H9 (cell line): ENCODE data around the gene KCMF1. TPM values are rescaled to one million over a fixed set of nuclear protein-coding genes. Genes with fewer than 3 reads are reported as not detected.

ENCODE experiments used
- DNase-seq: peaks from one replicate; pipeline ENCODE4 v3.0.0-alpha.2; 2017
- H2AFZ ChIP-seq: one replicate; pipeline ENCODE4 v1.6.1; 2013; ENCODE audit warnings: mild to moderate bottlenecking, low read length, control low read depth, moderate library complexity
- H2AK5ac ChIP-seq: 2 replicates; pipeline ENCODE4 v1.6.1; 2013; ENCODE audit warnings: low read length, control low read depth, mixed read lengths; ENCODE audit not compliant: insufficient read length
- H2BK120ac ChIP-seq: one replicate; pipeline ENCODE4 v1.6.1; 2013; ENCODE audit warnings: low read depth, mild to moderate bottlenecking, low read length, control low read depth, inconsistent platforms; ENCODE audit not compliant: poor library complexity, severe bottlenecking
- H2BK12ac ChIP-seq: 2 replicates; pipeline ENCODE4 v1.6.1; 2013; ENCODE audit warnings: low read length, control low read depth, mixed read lengths, low read depth; ENCODE audit not compliant: insufficient read length
- H2BK15ac ChIP-seq: 2 replicates; pipeline ENCODE4 v1.6.1; 2013; ENCODE audit warnings: low read depth, low read length, control low read depth
- H2BK20ac ChIP-seq: one replicate; pipeline ENCODE4 v1.6.1; 2013; ENCODE audit warnings: low read depth, mild to moderate bottlenecking, low read length, control low read depth, inconsistent platforms; ENCODE audit not compliant: poor library complexity, severe bottlenecking
- H2BK5ac ChIP-seq: 2 replicates; pipeline ENCODE4 v1.6.1; 2013; ENCODE audit warnings: low read length, control low read depth, mixed read lengths; ENCODE audit not compliant: insufficient read length
- H3K14ac ChIP-seq: 2 replicates; pipeline ENCODE4 v1.6.1; 2013; ENCODE audit warnings: low read length, control low read depth; ENCODE audit not compliant: insufficient read depth
- H3K18ac ChIP-seq: 2 replicates; pipeline ENCODE4 v1.6.1; 2013; ENCODE audit warnings: low read depth, mild to moderate bottlenecking, mixed read lengths, low read length, control low read depth; ENCODE audit not compliant: insufficient read length
- H3K23ac ChIP-seq: 2 replicates; pipeline ENCODE4 v1.6.1; 2013; ENCODE audit warnings: low read length, control low read depth, mixed read lengths, low read depth; ENCODE audit not compliant: insufficient read length
- H3K23me2 ChIP-seq: 2 replicates; pipeline ENCODE4 v1.6.1; 2013; ENCODE audit warnings: low read depth, mild to moderate bottlenecking, mixed read lengths, low read length, control low read depth; ENCODE audit not compliant: insufficient read length, poor library complexity, severe bottlenecking
- H3K27ac ChIP-seq: 2 replicates; pipeline ENCODE4 v1.5.1; 2013; ENCODE audit warnings: low read length, control low read depth, mixed read lengths, low read depth; ENCODE audit not compliant: insufficient read length
- H3K27me3 ChIP-seq: 2 replicates; pipeline ENCODE4 v1.6.1; 2013; ENCODE audit warnings: low read length, control low read depth, inconsistent platforms; ENCODE audit not compliant: insufficient read depth
- H3K4ac ChIP-seq: 2 replicates; pipeline ENCODE4 v1.6.1; 2013; ENCODE audit warnings: low read depth, mild to moderate bottlenecking, control low read depth, inconsistent platforms, low read length, moderate library complexity
- H3K4me1 ChIP-seq: 2 replicates; pipeline ENCODE4 v1.6.1; 2013; ENCODE audit warnings: low read length, control low read depth, inconsistent platforms; ENCODE audit not compliant: insufficient read depth
- H3K4me2 ChIP-seq: 2 replicates; pipeline ENCODE4 v1.6.1; 2013; ENCODE audit warnings: low read length, control low read depth, mixed read lengths; ENCODE audit not compliant: insufficient read length, insufficient read depth
- H3K56ac ChIP-seq: 2 replicates; pipeline ENCODE4 v1.6.1; 2013; ENCODE audit warnings: low read depth, mild to moderate bottlenecking, mixed read lengths, low read length, control low read depth; ENCODE audit not compliant: insufficient read length
- H3K79me1 ChIP-seq: 2 replicates; pipeline ENCODE4 v1.6.1; 2013; ENCODE audit warnings: low read depth, mild to moderate bottlenecking, moderate library complexity, low read length, control low read depth, inconsistent platforms; ENCODE audit not compliant: insufficient read depth, poor library complexity, severe bottlenecking
- H3K79me2 ChIP-seq: 2 replicates; pipeline ENCODE4 v1.6.1; 2013; ENCODE audit warnings: low read length, control low read depth, inconsistent platforms; ENCODE audit not compliant: insufficient read depth
- H3K9ac ChIP-seq: 2 replicates; pipeline ENCODE4 v1.6.1; 2013; ENCODE audit warnings: low read length, control low read depth, mixed read lengths; ENCODE audit not compliant: insufficient read length; ENCODE audit errors: extremely low read depth
- H3K9me3 ChIP-seq: one replicate; pipeline ENCODE4 v1.6.1; 2013; ENCODE audit warnings: low read depth, low read length, inconsistent platforms; ENCODE audit not compliant: control insufficient read depth
- H3T11ph ChIP-seq: one replicate; pipeline ENCODE4 v1.6.1; 2013; ENCODE audit warnings: mild to moderate bottlenecking, low read length, control low read depth, inconsistent platforms
- H4K20me1 ChIP-seq: one replicate; pipeline ENCODE4 v1.6.1; 2013; ENCODE audit not compliant: control insufficient read depth, insufficient read length, insufficient read depth
- H4K5ac ChIP-seq: 2 replicates; pipeline ENCODE4 v1.6.1; 2013; ENCODE audit warnings: low read depth, mild to moderate bottlenecking, mixed read lengths, low read length, control low read depth; ENCODE audit not compliant: insufficient read length
- H4K8ac ChIP-seq: replicated peaks from 2 replicates; pipeline ENCODE4 v1.6.1; 2013; ENCODE audit warnings: low read length, control low read depth, mixed read lengths, low read depth; ENCODE audit not compliant: insufficient read length
- H4K91ac ChIP-seq: 2 replicates; pipeline ENCODE4 v1.6.1; 2013; ENCODE audit warnings: low read depth, mild to moderate bottlenecking, moderate library complexity, mixed read lengths, low read length, control low read depth; ENCODE audit not compliant: insufficient read length
- H3K27ac Mint-ChIP-seq, 3 experiments: 2 replicates in 2 of 3; 3 replicates in 1 of 3; pipeline ENCODE4 v1.8.0; 2020 to 2021; ENCODE audit warnings: mixed read lengths in 3 of 3, mild to moderate bottlenecking in 1 of 3, moderate library complexity in 1 of 3
- H3K27me3 Mint-ChIP-seq: 2 replicates; pipeline ENCODE4 v1.8.0; 2021; ENCODE audit warnings: low read depth, mild to moderate bottlenecking, moderate library complexity, mixed read lengths
- H3K36me3 Mint-ChIP-seq, 3 experiments: 2 replicates in 2 of 3; 3 replicates in 1 of 3; pipeline ENCODE4 v1.8.0; 2020 to 2021; ENCODE audit warnings: low read depth in 3 of 3, mixed read lengths in 3 of 3; ENCODE audit not compliant: insufficient read depth in 1 of 3
- H3K4me1 Mint-ChIP-seq, 2 experiments: 2 replicates each; pipeline ENCODE4 v1.8.0; 2020; ENCODE audit warnings: mixed read lengths in 2 of 2
- H3K4me3 Mint-ChIP-seq, 2 experiments: 2 replicates in 1 of 2; 3 replicates in 1 of 2; pipeline ENCODE4 v1.8.0; 2020 to 2021; ENCODE audit warnings: mild to moderate bottlenecking in 2 of 2, mixed read lengths in 2 of 2, moderate library complexity in 1 of 2
- H3K9me3 Mint-ChIP-seq, 2 experiments: 2 replicates in 1 of 2; 3 replicates in 1 of 2; pipeline ENCODE4 v1.8.0; 2020; ENCODE audit warnings: mild to moderate bottlenecking in 2 of 2, mixed read lengths in 2 of 2, moderate library complexity in 1 of 2
- CTCF ChIP-seq: fragments of 200-600 bp; sonication (generic); conservative IDR thresholded peaks from 3 replicates; pipeline ENCODE4 v1.8.0; 2021; ENCODE audit warnings: antibody characterized with exemption, mild to moderate bottlenecking
- total RNA-seq: library from RNA; stranded (reverse); gene quantifications from 2 replicates; pipeline ENCODE4 v1.2.1, GENCODE V29; 2021

The KCMF1 gene
- total RNA-seq, 1 experiment from 2014 or later: 113 TPM

GRCh38 chr2:85019121-85019520 is 48.2 kb downstream of the KCMF1 start:
- Histone ChIP-seq H4K8ac (no peak overlapping the region), H3K56ac (no peak overlapping the region), H2BK12ac (no peak overlapping the region), H2AFZ (no peak overlapping the region), H2BK15ac (no peak overlapping the region), H3K79me2 (peaks cover 20% of the 10 kb centered on the region), H3K23ac (no peak overlapping the region), H3T11ph (no peak overlapping the region), H3K4me1 (no peaks in the 10 kb centered on the region), H2BK120ac (no peak overlapping the region), H3K27me3 (no peaks in the 10 kb centered on the region), H3K9ac (no peak overlapping the region), H3K27ac (no peak overlapping the region), H2BK5ac (no peak overlapping the region), H3K79me1 (peaks cover 10% of the 10 kb centered on the region), H3K4ac (no peak overlapping the region), H3K23me2 (no peaks in the 10 kb centered on the region), H2AK5ac (no peak overlapping the region), H2BK20ac (no peak overlapping the region), H3K14ac (no peak overlapping the region), H4K20me1 (no peaks in the 10 kb centered on the region), H3K18ac (no peak overlapping the region), H3K4me2 (no peak overlapping the region), H4K5ac (no peak overlapping the region), H3K9me3 (no peaks in the 10 kb centered on the region), H4K91ac (no peak overlapping the region)
- no peaks in the 10 kb centered on the region for H3K27me3 Mint-ChIP-seq
- no peak overlapping the region for H3K4me3 Mint-ChIP-seq
- H3K36me3 Mint-ChIP-seq: peaks cover 13 to 18% (median 13%) of the 10 kb centered on the region in 3 experiments; a peak in 6 of 7 replicates
- peaks cover 0 to 3% of the 10 kb centered on the region in 2 experiments; a peak in 1 of 5 replicates for H3K9me3 Mint-ChIP-seq
- H3K4me1 Mint-ChIP-seq: peaks cover 22 to 29% of the 10 kb centered on the region in 2 experiments
- TF ChIP-seq CTCF: no peak
- DNase-seq: no peak
- H3K27ac Mint-ChIP-seq: no peak overlapping the region
